WERI-Rb-1 (cell line): ENCODE measurements around the gene RAN.
"Not testable (repeated sequence)": the region's sequence is repeated elsewhere in the genome, so short reads cannot be mapped to it uniquely, and the experiment has no call there.

Experiments
- DNase-seq: peaks from one replicate; pipeline ENCODE4 v3.0.0-alpha.2; 2020
- H3K27ac ChIP-seq: fragments of 250-450 bp; sonication (Bioruptor Pico); 2 replicates; pipeline ENCODE4 v1.5.1; 2020; ENCODE audit warnings: mild to moderate bottlenecking, moderate library complexity
- H3K27me3 ChIP-seq: fragments of 250-450 bp; sonication (Bioruptor Pico); 2 replicates; pipeline ENCODE4 v1.5.1; 2021; ENCODE audit warnings: mild to moderate bottlenecking, low read depth, moderate library complexity; ENCODE audit not compliant: insufficient read depth, severe bottlenecking
- H3K36me3 ChIP-seq: fragments of 250-450 bp; sonication (Bioruptor Pico); 2 replicates; pipeline ENCODE4 v1.5.1; 2020; ENCODE audit warnings: mild to moderate bottlenecking, moderate library complexity
- H3K4me3 ChIP-seq: 2 replicates; pipeline ENCODE4 v1.5.1; 2011; ENCODE audit warnings: low read depth, mild to moderate bottlenecking, control low read depth, low read length
- H3K9me3 ChIP-seq: fragments of 250-450 bp; sonication (Bioruptor Pico); 2 replicates; pipeline ENCODE4 v1.5.1; 2021; ENCODE audit warnings: mild to moderate bottlenecking, moderate library complexity; ENCODE audit not compliant: severe bottlenecking
- CTCF ChIP-seq: IDR thresholded peaks from 2 replicates; pipeline ENCODE4 v1.5.1; 2011; ENCODE audit warnings: low read depth, mild to moderate bottlenecking, control low read depth, inconsistent platforms, low read length

Gene RAN

GRCh38 chr12:130856088-130856487, 15.8 kb upstream of the RAN start:
- Histone ChIP-seq H3K9me3 (peaks cover 5% of the 10 kb centered on the region), H3K36me3 (no peaks in the 10 kb centered on the region), H3K27me3 (no peaks in the 10 kb centered on the region), H3K4me3 (no peak overlapping the region), H3K27ac (no peak overlapping the region)
- no peak for TF ChIP-seq CTCF
- no peak for DNase-seq

GRCh38 chr12:130858084-130858483, 13.8 kb upstream of the RAN start:
- no peak for TF ChIP-seq CTCF
- no peaks in the 10 kb centered on the region for H3K27me3 ChIP-seq
- no peak overlapping the region for H3K4me3 ChIP-seq
- H3K36me3 ChIP-seq = no peaks in the 10 kb centered on the region
- H3K27ac ChIP-seq = no peak overlapping the region
- peaks cover 11% of the 10 kb centered on the region for H3K9me3 ChIP-seq
- DNase-seq = no peak

GRCh38 chr12:130859161-130859560, 12.7 kb upstream of the RAN start:
- H3K27me3 ChIP-seq = no peaks in the 10 kb centered on the region
- peaks cover 11% of the 10 kb centered on the region for H3K9me3 ChIP-seq
- H3K27ac ChIP-seq = no peak overlapping the region
- H3K36me3 ChIP-seq = no peaks in the 10 kb centered on the region
- DNase-seq = no peak
- no peak for TF ChIP-seq CTCF
- no peak overlapping the region for H3K4me3 ChIP-seq

- no peaks in the 10 kb centered on the region for H3K36me3 ChIP-seq
These were observed 11.6 kb upstream of the RAN start for GRCh38 chr12:130860311-130860710.

GRCh38 chr12:130862161-130862560, 9.7 kb upstream of the RAN start:
- no peak overlapping the region for H3K27ac ChIP-seq
- DNase-seq = no peak
- no peaks in the 10 kb centered on the region for H3K27me3 ChIP-seq
- H3K36me3 ChIP-seq = no peaks in the 10 kb centered on the region
- no peak overlapping the region for H3K4me3 ChIP-seq
- peaks cover 10% of the 10 kb centered on the region for H3K9me3 ChIP-seq
- TF ChIP-seq CTCF = no peak

More at GRCh38 chr12:130860311-130860710, 11.6 kb upstream of the RAN start:
- Histone ChIP-seq H3K27me3 (no peaks in the 10 kb centered on the region), H3K27ac (no peak overlapping the region), H3K4me3 (no peak overlapping the region), H3K9me3 (peaks cover 11% of the 10 kb centered on the region)
- no peak for TF ChIP-seq CTCF
- DNase-seq = no peak

- H3K36me3 ChIP-seq, H3K9me3 ChIP-seq, DNase-seq, H3K27ac ChIP-seq, H3K4me3 ChIP-seq, H3K27me3 ChIP-seq: not testable (repeated sequence)
These were observed 9.1 kb upstream of the RAN start for GRCh38 chr12:130862771-130863170.
